Effector memory CD4-positive, alpha-beta T cell (primary cell): ENCODE measurements around the gene ALDH18A1.

ENCODE experiments used
- DNase-seq, 3 donors: peaks; one replicate each; pipeline ENCODE4 v3.0.0-alpha.2; 2020
- H3K27ac ChIP-seq: 2 replicates; pipeline ENCODE4 v1.7.0; 2013; ENCODE audit warnings: mild to moderate bottlenecking, low read length, moderate library complexity; ENCODE audit not compliant: insufficient read depth, poor library complexity, severe bottlenecking
- H3K27me3 ChIP-seq: replicated peaks from 2 replicates; pipeline ENCODE4 v1.7.0; 2013; ENCODE audit warnings: mild to moderate bottlenecking, low read length; ENCODE audit not compliant: insufficient read depth, control insufficient read depth, poor library complexity, severe bottlenecking
- H3K36me3 ChIP-seq: 2 replicates; pipeline ENCODE4 v1.7.0; 2013; ENCODE audit warnings: mild to moderate bottlenecking, low read length, moderate library complexity; ENCODE audit not compliant: control insufficient read depth, insufficient read depth
- H3K4me1 ChIP-seq: 2 replicates; pipeline ENCODE4 v1.7.0; 2013; ENCODE audit warnings: low read length, mild to moderate bottlenecking; ENCODE audit not compliant: control insufficient read depth, insufficient read depth, poor library complexity, severe bottlenecking
- H3K4me3 ChIP-seq: 2 replicates; pipeline ENCODE4 v1.7.0; 2013; ENCODE audit warnings: low read length, low read depth, mild to moderate bottlenecking; ENCODE audit not compliant: insufficient read depth, poor library complexity, severe bottlenecking
- H3K9me3 ChIP-seq: 2 replicates; pipeline ENCODE4 v1.7.0; 2013; ENCODE audit warnings: mild to moderate bottlenecking, low read length, moderate library complexity; ENCODE audit not compliant: control insufficient read depth

The ALDH18A1 gene

GRCh38 chr10:95561177-95561863 lies 95.2 kb downstream of the ALDH18A1 start, which contains the start of gene SORBS1:
Gene SORBS1, minus strand, starts transcription at chr10:95561371. Its CDS starts 120,236 bp downstream, at chr10:95441135.
- peak; percentile 79 to 87 (median 84) for DNase-seq
- peak within 1 kb of the TSS; percentile 25 for H3K27ac ChIP-seq

GRCh38 chr10:95560278-95561176 lies 96.0 kb downstream of the ALDH18A1 start:
- H3K9me3 ChIP-seq, result no peaks in the 10 kb centered on the region
- peaks cover 6% of the 10 kb centered on the region for H3K4me1 ChIP-seq
- no peaks in the 10 kb centered on the region for H3K36me3 ChIP-seq
- H3K4me3 ChIP-seq, result peak overlapping the region; percentile 91
- DNase-seq, result peak; percentile 2 to 31 (median 28)
- H3K27me3 ChIP-seq, result no peaks in the 10 kb centered on the region
- H3K27ac ChIP-seq, result peak overlapping the region; percentile 25

More at GRCh38 chr10:95561177-95561863, 95.2 kb downstream of the ALDH18A1 start, which contains the start of gene SORBS1:
- peak within 1 kb of the TSS; percentile 91 for H3K4me3 ChIP-seq
- H3K27me3 ChIP-seq, result no peaks in the 10 kb centered on the region
- no peaks in the 10 kb centered on the region for H3K9me3 ChIP-seq
- H3K4me1 ChIP-seq, result peaks cover 6% of the 10 kb centered on the region
- no peaks in the 10 kb centered on the region for H3K36me3 ChIP-seq

- H3K4me1 ChIP-seq, result peaks cover 6% of the 10 kb centered on the region
- H3K36me3 ChIP-seq, result no peaks in the 10 kb centered on the region
- no peak for DNase-seq
- no peaks in the 10 kb centered on the region for H3K9me3 ChIP-seq
- H3K27me3 ChIP-seq, result no peaks in the 10 kb centered on the region
- H3K27ac ChIP-seq, result no peak overlapping the region
- peak overlapping the region; percentile 91 for H3K4me3 ChIP-seq
These were observed 96.6 kb downstream of the ALDH18A1 start for GRCh38 chr10:95559896-95560277.

GRCh38 chr10:95559471-95559870 lies 97.0 kb downstream of the ALDH18A1 start:
- no peak overlapping the region for H3K27ac ChIP-seq
- no peaks in the 10 kb centered on the region for H3K9me3 ChIP-seq
- H3K27me3 ChIP-seq, result no peaks in the 10 kb centered on the region
- peaks cover 6% of the 10 kb centered on the region for H3K4me1 ChIP-seq
- no peak for DNase-seq
- H3K36me3 ChIP-seq, result no peaks in the 10 kb centered on the region
- H3K4me3 ChIP-seq, result no peak overlapping the region

GRCh38 chr10:95558593-95559320 lies 97.8 kb downstream of the ALDH18A1 start:
- no peak for DNase-seq
- Histone ChIP-seq H3K27me3 (no peaks in the 10 kb centered on the region), H3K4me3 (no peak overlapping the region), H3K36me3 (no peaks in the 10 kb centered on the region), H3K27ac (no peak overlapping the region), H3K9me3 (no peaks in the 10 kb centered on the region), H3K4me1 (peaks cover 6% of the 10 kb centered on the region)

GRCh38 chr10:95556994-95557767 lies 99.3 kb downstream of the ALDH18A1 start:
- no peak overlapping the region for H3K27ac ChIP-seq
- H3K4me1 ChIP-seq, result peaks cover 6% of the 10 kb centered on the region

More at GRCh38 chr10:95556994-95557767, 99.3 kb downstream of the ALDH18A1 start:
- Histone ChIP-seq H3K4me3 (no peak overlapping the region), H3K27me3 (no peaks in the 10 kb centered on the region), H3K9me3 (no peaks in the 10 kb centered on the region), H3K36me3 (no peaks in the 10 kb centered on the region)
- no peak for DNase-seq
